Glutamatergic neuron (in vitro differentiated cells): ENCODE measurements around the gene TSHZ2. TPM values are rescaled to one million over a fixed set of nuclear protein-coding genes. Genes with fewer than 3 reads are reported as not detected.

Experiments
- DNase-seq: peaks from one replicate; pipeline ENCODE4 v3.0.0; 2022
- H3K27ac Mint-ChIP-seq: one replicate; pipeline ENCODE4 v1.8.0; 2020; ENCODE audit warnings: mild to moderate bottlenecking, mixed read lengths, inconsistent platforms; ENCODE audit not compliant: unreplicated experiment
- H3K27me3 Mint-ChIP-seq: one replicate; pipeline ENCODE4 v1.8.0; 2020; ENCODE audit warnings: mild to moderate bottlenecking, moderate library complexity, mixed read lengths, inconsistent platforms; ENCODE audit not compliant: unreplicated experiment
- H3K36me3 Mint-ChIP-seq: one replicate; pipeline ENCODE4 v1.8.0; 2020; ENCODE audit warnings: mild to moderate bottlenecking, mixed read lengths, inconsistent platforms; ENCODE audit not compliant: unreplicated experiment
- H3K4me1 Mint-ChIP-seq: one replicate; pipeline ENCODE4 v1.8.0; 2020; ENCODE audit warnings: mild to moderate bottlenecking, low read depth, mixed read lengths, inconsistent platforms; ENCODE audit not compliant: unreplicated experiment
- H3K4me3 Mint-ChIP-seq: one replicate; pipeline ENCODE4 v1.8.0; 2020; ENCODE audit warnings: mild to moderate bottlenecking, mixed read lengths, inconsistent platforms; ENCODE audit not compliant: unreplicated experiment
- H3K9me3 Mint-ChIP-seq: one replicate; pipeline ENCODE4 v1.8.0; 2020; ENCODE audit warnings: mild to moderate bottlenecking, moderate library complexity, mixed read lengths, inconsistent platforms; ENCODE audit not compliant: unreplicated experiment
- CTCF ChIP-seq: fragments of 200-600 bp; sonication (generic); IDR thresholded peaks from one replicate; pipeline ENCODE4 v1.5.0; 2021; ENCODE audit not compliant: partially characterized antibody, unreplicated experiment
- total RNA-seq: library from RNA; stranded (reverse); fragmentation: NEBNext Ultra II Directional; extraction: Animal tissue kit (Norgen Biotek cat#: 25700); gene quantifications from one replicate; pipeline ENCODE4 v1.2.1, GENCODE V29; 2021; ENCODE audit not compliant: unreplicated experiment

TSHZ2 gene
- total RNA-seq, 1 donor from 2014 or later, result 10.0 TPM

GRCh38 chr20:53070224-53070623, 98.1 kb downstream of the TSHZ2 start:
- H3K4me3 Mint-ChIP-seq, result no peak overlapping the region
- no peak overlapping the region for H3K27ac Mint-ChIP-seq
- peaks cover 3% of the 10 kb centered on the region for H3K27me3 Mint-ChIP-seq
- peaks cover 14% of the 10 kb centered on the region for H3K4me1 Mint-ChIP-seq
- no peak for TF ChIP-seq CTCF
- peaks cover 13% of the 10 kb centered on the region for H3K36me3 Mint-ChIP-seq
- peaks cover 1% of the 10 kb centered on the region for H3K9me3 Mint-ChIP-seq
- no peak for DNase-seq

- peaks cover 13% of the 10 kb centered on the region for H3K4me1 Mint-ChIP-seq
- H3K9me3 Mint-ChIP-seq, result peaks cover 1% of the 10 kb centered on the region
- peaks cover 3% of the 10 kb centered on the region for H3K27me3 Mint-ChIP-seq
- no peak overlapping the region for H3K27ac Mint-ChIP-seq
- TF ChIP-seq CTCF, result no peak
- DNase-seq, result no peak
- H3K4me3 Mint-ChIP-seq, result no peak overlapping the region
- peaks cover 13% of the 10 kb centered on the region for H3K36me3 Mint-ChIP-seq
Observed at GRCh38 chr20:53070706-53071392, 98.7 kb downstream of the TSHZ2 start.

GRCh38 chr20:53071833-53072232, 99.7 kb downstream of the TSHZ2 start:
- Mint-ChIP-seq H3K4me1 (peaks cover 13% of the 10 kb centered on the region), H3K9me3 (no peaks in the 10 kb centered on the region)

GRCh38 chr20:53072923-53073579, 100.9 kb downstream of the TSHZ2 start:
- Mint-ChIP-seq H3K4me1 (peaks cover 13% of the 10 kb centered on the region), H3K27me3 (peaks cover 2% of the 10 kb centered on the region), H3K27ac (no peak overlapping the region), H3K4me3 (no peak overlapping the region), H3K9me3 (no peaks in the 10 kb centered on the region), H3K36me3 (peaks cover 4% of the 10 kb centered on the region)
- DNase-seq, result no peak
- no peak for TF ChIP-seq CTCF

More at GRCh38 chr20:53071833-53072232, 99.7 kb downstream of the TSHZ2 start:
- H3K27me3 Mint-ChIP-seq, result peaks cover 2% of the 10 kb centered on the region
- peaks cover 13% of the 10 kb centered on the region for H3K36me3 Mint-ChIP-seq
- no peak for DNase-seq
- no peak for TF ChIP-seq CTCF
- H3K27ac Mint-ChIP-seq, result no peak overlapping the region
- no peak overlapping the region for H3K4me3 Mint-ChIP-seq
